ENCODE measurements around the gene GRIK1.

GRIK1 gene

DNA sequence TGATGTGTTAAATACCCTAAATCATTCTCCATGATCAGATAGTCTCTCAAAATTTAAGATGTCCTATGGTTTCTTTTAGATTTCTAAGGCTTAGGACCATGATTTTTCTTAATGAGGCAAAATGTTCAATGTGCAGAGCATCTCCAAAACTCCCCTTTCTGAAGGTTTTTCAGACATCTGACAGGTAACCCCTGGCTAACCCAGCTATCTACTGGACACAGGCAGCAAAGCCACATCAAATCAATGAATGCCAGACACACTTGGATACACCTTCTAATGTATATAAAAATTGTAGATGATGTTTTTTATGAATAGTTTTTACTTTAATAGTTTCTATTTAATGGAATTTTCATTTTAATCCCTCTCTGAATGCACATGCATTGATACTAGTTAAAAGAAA lies 285.6 kb downstream of the GRIK1 start:
- DNase-seq: no peak
- intact Hi-C loops (cut with DNase I): no loop called here

- intact Hi-C loops (cut with DNase I): no loop called here
- DNase-seq: no peak
Observed at GRCh38 chr21:29650523-29651022, 289.2 kb downstream of the GRIK1 start.

DNA sequence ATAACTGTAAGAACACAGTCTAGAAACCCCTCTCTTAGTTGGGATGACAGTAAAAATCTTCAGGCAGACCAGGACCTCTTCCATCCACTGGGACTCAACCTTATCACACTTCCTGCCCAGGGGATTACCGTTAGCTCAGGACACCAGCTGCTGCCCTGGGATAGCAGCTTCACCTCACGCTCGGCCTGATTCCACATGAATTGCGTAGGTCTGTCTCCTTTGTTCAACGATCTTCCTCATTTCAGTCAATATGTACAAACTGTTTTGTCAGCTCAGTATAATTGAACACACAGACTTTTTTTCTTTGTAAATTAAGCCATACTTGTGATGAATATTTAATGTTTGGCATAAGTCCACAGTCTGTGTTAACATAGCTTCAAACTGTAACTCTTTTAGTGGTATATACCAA lies 290.4 kb downstream of the GRIK1 start:
- intact Hi-C loops (cut with DNase I): no loop called here
- no peak for DNase-seq

DNA sequence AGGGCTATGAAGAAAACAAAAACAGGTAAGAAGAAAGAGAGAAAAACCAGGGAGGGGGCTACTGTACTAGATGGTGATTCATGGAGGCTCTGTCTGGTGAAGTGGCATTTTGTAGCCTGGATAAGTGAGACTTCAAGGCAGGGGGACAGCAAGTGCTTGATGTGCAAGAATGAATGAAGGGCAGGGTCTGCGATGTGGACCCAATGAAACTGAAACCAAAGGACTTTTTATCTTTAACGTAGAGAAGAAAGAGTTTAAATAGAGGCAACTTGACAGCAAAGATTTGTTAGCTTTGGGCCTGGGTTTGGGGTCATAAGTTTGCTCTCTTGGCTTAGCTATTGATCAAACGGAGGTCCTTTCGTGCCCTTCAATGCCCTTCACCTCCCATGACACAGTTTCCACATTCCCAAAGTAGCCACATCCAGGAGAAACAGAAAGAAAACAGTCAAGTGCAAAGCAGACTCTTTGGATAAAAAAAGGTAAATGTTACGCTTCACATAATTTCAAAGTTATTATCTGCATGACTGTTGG lies 291.0 kb downstream of the GRIK1 start:
- intact Hi-C loops (cut with DNase I): no loop called here
- DNase-seq: no peak

DNA sequence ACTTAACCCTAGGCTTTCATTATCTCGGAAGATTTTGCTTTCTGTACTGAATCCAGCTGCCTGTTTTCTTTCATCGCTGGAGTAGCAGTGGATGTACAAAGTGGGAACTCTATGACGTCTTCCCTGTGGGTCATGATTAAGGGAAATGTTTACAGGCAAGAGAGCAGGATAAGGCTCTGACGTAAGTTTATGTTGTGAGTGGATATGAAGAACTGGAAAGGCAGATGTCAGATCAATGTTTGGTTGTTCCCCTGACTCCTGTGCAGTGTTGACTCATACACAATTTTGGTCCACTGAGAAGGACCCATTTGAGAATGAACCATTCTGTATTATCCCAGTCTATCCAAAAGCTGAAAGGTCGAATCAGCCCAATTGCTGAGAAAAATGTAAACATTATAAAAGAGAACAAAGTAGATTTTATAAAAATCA lies 292.4 kb downstream of the GRIK1 start:
- no peak for DNase-seq
- intact Hi-C loops (cut with DNase I): no loop called here

GRCh38 chr21:29645666-29646553 lies 293.9 kb downstream of the GRIK1 start:
- intact Hi-C loops (cut with DNase I): no loop called here

GRCh38 chr21:29643289-29643688 lies 296.5 kb downstream of the GRIK1 start:
- intact Hi-C loops (cut with DNase I): no loop called here
- no peak for DNase-seq

More at GRCh38 chr21:29645666-29646553, 293.9 kb downstream of the GRIK1 start:
- DNase-seq: no peak

GRCh38 chr21:29642551-29643245 lies 297.1 kb downstream of the GRIK1 start:
- no peak for DNase-seq
- intact Hi-C loops (cut with DNase I): no loop called here

DNA sequence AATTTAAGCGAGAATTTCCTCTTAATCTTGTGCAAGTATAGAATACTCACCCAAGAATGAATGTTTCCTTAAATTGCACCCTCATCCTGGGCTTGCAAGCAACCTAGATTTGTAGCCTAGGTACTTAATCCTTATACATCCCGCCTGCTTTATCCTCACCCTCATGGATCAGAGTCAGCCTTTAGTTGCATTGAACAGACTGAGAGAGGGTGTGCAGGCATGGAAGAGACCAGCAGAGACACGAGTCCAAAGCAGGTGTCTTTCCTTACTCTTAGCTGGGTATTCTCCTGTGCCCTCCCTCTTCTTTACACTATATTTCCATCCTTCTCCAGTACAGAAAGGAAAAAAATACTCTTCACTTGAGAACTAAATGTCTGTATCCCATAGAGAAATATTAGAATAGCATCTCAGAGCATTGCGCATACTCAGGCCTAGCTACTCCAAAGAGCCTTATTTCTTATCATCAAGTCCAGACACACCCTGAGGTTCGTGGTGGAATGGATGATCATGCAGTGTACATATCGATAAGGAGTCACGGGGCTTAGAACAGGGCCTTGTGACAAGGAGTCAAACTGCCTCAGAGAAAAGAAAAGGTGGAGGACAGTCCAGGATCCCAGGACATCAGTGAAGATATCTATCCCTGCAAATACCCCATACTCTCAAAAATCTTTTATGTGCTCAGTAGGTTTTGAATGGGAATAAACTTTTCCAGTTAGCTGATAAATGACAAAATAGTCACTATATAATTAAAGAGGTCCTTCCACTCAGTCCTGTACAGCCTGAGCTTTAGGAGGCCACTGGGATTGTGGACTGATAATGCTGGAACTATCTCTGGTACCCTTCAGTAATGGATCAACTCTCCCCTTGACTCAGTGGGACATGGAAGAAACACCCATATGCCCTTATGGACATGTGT lies 297.9 kb downstream of the GRIK1 start:
- intact Hi-C loops (cut with DNase I): no loop called here
- DNase-seq: no peak

- intact Hi-C loops (cut with DNase I): no loop called here
- no peak for DNase-seq
Observed at GRCh38 chr21:29641001-29641634, 298.7 kb downstream of the GRIK1 start.

GRCh38 chr21:29640080-29640508 lies 299.7 kb downstream of the GRIK1 start:
- intact Hi-C loops (cut with DNase I): no loop called here
- DNase-seq: no peak

- DNase-seq: no peak
- intact Hi-C loops (cut with DNase I): no loop called here
Observed at GRCh38 chr21:29639366-29640079, 300.3 kb downstream of the GRIK1 start.

- intact Hi-C loops (cut with DNase I): no loop called here
Observed at GRCh38 chr21:29638761-29639327, 301.0 kb downstream of the GRIK1 start.

GRCh38 chr21:29638138-29638537 lies 301.7 kb downstream of the GRIK1 start:
- DNase-seq: no peak
- intact Hi-C loops (cut with DNase I): no loop called here

More at GRCh38 chr21:29638761-29639327, 301.0 kb downstream of the GRIK1 start:
- no peak for DNase-seq

DNA sequence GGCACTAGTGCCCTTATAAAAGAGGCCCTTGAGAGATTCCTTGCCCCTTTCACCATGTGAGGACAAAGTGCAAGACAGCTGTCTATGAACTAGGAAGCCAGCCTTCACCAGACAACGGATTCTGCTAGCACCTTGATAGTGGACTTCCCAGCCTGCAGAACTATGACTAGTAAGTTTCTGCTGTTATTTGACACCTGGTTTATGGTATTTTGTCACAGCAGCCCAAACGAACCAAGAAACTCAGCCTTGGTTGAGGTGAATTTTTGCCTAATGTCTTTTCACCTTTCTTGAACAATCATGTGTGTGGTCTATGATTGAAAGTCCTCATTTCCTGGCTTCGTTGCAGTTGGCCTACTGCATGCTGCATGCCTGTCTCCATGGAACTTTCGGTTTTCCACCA lies 302.2 kb downstream of the GRIK1 start:
- intact Hi-C loops (cut with DNase I): no loop called here

GRCh38 chr21:29637134-29637533 lies 302.7 kb downstream of the GRIK1 start:
- intact Hi-C loops (cut with DNase I): no loop called here
- no peak for DNase-seq

More for the DNA sequence above, 302.2 kb downstream of the GRIK1 start:
- DNase-seq: no peak

DNA sequence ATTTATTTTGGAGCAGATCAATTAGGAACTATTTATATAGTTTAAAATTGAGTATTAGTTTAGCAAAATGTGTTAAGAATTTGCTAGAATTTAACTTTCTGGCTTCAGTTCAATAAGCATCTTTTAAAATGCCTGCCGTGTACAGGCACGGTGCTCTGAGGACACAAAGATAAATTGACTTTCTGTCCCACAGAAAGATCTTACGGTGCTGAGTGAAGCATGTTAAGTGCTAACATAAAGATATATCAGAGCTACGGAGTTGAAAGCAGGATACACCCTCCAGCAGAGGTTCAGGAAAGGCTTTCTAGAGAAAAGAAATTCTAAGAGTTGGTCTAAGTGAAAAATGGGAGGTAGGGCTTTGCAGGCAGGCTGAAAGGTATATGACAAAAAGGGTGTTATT lies 305.4 kb downstream of the GRIK1 start:
- intact Hi-C loops (cut with DNase I): no loop called here
- no peak for DNase-seq

- intact Hi-C loops (cut with DNase I): no loop called here
- no peak for DNase-seq
Observed at GRCh38 chr21:29633756-29634155, 306.0 kb downstream of the GRIK1 start.

DNA sequence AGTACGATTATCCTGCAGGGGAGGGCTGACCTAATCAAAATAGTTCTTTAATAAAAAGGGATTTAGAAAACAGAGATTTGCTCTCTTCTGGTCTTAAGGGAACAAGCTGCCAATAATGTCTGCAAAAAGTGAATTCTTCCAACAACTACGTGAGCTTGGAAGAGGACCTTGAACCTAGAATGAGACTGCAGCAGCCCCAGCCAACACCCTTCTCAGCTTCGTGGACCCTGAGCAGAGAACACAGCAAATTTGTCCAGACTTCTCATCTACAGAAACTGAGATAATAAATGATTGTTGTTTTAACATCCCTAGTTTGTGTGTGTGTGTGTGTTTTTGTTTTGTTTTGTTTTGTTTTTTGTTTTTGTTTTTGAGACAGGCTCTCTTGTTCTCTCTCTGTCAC lies 309.4 kb downstream of the GRIK1 start:
- intact Hi-C loops (cut with DNase I): no loop called here
- no peak for DNase-seq

All from posterior cingulate gyrus (tissue), 11 donors.